ENCODE data around the gene THOC2.

DNA sequence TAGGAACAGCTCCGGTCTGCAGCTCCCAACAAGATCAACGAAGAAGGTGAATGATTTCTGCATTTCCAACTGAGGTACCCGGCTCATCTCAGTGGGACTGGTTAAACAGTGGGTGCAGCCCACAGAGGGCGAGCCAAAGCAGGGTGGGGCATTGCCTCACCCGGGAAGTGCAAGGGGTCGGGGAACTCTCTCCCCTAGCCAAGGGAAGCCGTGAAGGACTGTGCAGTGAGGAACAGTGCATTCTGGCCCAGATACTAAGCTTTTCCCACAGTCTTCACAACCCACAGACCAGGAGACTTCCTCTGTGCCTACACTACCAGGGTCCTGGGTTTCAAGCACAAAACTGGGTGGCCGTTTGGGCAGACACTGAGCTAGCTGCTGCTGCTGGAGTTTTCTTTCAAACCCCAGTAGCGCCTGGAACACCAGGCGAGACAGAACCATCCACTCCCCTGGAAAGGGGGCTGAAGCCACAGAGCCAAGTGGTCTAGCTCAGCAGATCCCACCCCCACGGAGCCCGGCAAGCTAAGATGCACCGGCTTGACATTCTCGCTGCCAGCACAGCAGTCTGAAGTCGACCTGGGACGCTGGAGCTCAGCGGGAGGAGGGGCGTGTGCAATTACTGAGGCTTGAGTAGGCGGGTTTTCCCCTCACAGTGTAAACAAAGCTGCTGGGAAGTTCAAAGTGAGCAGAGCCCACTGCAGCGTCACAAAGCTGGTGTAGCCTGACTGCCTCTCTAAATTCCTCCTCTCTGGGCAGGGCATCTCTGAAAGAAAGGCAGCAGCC is 84.6 kb downstream of the THOC2 start:
- TF ChIP-seq, protein P1, sequence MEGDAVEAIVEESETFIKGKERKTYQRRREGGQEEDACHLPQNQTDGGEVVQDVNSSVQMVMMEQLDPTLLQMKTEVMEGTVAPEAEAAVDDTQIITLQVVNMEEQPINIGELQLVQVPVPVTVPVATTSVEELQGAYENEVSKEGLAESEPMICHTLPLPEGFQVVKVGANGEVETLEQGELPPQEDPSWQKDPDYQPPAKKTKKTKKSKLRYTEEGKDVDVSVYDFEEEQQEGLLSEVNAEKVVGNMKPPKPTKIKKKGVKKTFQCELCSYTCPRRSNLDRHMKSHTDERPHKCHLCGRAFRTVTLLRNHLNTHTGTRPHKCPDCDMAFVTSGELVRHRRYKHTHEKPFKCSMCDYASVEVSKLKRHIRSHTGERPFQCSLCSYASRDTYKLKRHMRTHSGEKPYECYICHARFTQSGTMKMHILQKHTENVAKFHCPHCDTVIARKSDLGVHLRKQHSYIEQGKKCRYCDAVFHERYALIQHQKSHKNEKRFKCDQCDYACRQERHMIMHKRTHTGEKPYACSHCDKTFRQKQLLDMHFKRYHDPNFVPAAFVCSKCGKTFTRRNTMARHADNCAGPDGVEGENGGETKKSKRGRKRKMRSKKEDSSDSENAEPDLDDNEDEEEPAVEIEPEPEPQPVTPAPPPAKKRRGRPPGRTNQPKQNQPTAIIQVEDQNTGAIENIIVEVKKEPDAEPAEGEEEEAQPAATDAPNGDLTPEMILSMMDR (IDR thresholded peaks at IDR 0.05) = no peak
- no peak for TF ChIP-seq POLR2A (IDR thresholded peaks at IDR 0.05)
